HG03432 (cell line): ENCODE data around the gene SND1.
A peak's percentile ranks its signal among the peaks of the same experiment; 100 is the strongest.

Experiments
- ATAC-seq: cut with Tn5 transposase; IDR thresholded peaks from one replicate; pipeline ENCODE4 v1.9.1; 2021; ENCODE audit warnings: mild to moderate bottlenecking, moderate library complexity; ENCODE audit not compliant: unreplicated experiment

Gene SND1

GRCh38 chr7:128120116-128120515, 468.1 kb downstream of the SND1 start:
- no peak for ATAC-seq

- ATAC-seq = no peak
Observed at GRCh38 chr7:128120976-128121490, 469.0 kb downstream of the SND1 start.

- no peak for ATAC-seq
Observed at GRCh38 chr7:128121711-128122530, 469.9 kb downstream of the SND1 start.

DNA sequence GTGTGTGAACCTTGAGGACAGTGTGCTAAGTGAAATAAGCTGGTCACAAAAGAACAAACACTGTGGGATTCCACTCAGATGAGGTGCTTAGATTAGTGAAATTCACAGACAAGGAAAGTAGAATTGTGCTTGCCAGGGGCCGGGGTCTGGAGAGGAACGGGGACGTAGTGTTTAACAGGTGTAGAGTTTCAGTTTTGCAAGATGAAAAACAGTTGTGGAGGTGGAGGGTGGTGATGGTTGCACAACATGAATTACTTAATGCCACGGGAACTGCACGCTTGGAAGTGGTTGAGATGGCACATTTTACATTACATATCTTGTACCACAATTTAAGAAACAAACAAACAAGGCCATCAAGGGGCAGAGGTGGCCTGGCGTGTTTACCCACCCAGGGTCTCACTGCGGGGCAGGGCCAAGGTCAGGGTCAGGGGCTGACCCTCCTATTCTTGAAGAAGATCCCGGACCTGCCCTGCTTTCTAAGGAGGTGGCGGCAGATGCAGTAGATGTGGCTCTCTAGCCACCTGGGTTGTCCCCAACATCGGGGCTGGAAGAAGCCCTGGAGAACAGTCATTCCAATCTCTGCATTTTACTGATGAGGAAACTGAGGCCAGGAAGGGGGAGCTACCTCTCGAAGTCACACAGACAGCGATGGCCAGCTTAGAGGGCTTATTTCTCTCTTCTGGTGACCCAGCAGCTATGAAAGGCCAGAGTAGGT, 470.7 kb downstream of the SND1 start:
- no peak for ATAC-seq

GRCh38 chr7:128123291-128124037, 471.5 kb downstream of the SND1 start:
- ATAC-seq = no peak

- ATAC-seq = no peak
Observed at GRCh38 chr7:128124786-128125185, 472.8 kb downstream of the SND1 start.

DNA sequence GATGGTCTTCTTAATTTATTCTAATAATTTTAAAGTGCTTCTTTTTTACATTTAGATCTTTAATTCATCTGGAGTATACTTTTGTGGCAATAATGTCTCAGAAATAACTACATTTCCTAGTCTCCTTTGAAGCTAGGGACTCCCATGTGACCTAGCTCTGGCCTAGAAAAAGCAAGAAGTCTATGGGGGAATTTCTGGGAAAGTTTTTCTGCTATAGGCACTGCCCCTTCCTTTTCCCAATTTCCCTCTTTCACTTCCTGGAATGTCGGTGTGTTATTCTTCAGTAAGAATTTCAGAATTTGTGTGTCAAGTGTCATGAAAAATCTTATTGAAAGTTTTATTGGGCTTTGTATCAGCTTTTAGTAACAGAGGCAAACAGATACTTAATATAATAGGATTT, 473.8 kb downstream of the SND1 start:
- no peak for ATAC-seq

GRCh38 chr7:128128401-128128800, 476.4 kb downstream of the SND1 start:
- no peak for ATAC-seq

DNA sequence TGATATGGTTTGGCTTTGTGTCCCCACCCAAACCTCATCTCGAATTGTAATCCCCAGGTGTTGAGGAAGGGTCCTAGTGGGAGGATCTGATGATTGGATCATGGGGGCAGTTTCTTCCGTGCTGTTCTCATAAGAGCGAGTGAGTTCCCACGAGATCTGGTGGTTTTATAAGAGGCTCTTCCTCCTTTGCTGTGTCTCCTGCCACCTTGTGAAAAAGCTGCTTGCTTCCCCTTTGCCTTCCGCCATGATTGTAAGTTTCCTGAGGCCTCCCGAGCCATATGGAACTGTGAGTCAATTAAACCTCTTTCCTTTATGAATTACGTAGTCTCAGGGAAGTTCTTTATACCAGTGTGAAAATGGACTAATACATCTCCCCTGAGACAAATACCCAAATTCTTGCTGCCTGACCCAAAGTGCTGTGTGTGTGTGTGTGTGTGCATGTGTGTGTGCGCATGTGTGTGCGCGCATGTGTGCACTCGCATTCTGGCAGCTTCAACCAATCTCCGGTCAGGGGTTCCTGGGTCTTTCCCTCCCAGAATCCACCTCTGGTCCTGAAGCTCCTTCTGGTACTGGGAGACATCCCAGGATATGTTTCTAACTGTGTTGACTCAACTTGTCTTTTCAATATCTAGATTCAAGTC, 477.4 kb downstream of the SND1 start:
- ATAC-seq = no peak

DNA sequence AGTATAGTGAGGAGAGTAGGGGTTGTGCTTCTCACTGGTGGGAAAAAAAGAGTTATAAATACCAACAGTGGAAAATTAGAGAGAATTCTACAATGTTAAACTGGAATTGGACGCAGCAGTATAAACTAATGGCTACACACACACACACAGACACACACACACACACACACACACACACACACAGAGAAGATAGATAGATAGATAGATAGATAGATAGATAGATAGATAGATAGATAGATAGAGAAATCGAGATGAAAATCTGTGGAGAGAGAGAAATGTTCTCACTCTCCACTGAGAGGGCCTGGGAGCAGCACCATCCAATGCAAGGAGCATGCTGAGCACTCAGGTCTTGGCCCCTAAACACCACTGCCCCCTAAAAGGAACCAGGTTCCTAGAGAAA, 479.1 kb downstream of the SND1 start:
- ATAC-seq = no peak

- ATAC-seq = no peak
Observed at GRCh38 chr7:128131731-128132130, 479.7 kb downstream of the SND1 start.

DNA sequence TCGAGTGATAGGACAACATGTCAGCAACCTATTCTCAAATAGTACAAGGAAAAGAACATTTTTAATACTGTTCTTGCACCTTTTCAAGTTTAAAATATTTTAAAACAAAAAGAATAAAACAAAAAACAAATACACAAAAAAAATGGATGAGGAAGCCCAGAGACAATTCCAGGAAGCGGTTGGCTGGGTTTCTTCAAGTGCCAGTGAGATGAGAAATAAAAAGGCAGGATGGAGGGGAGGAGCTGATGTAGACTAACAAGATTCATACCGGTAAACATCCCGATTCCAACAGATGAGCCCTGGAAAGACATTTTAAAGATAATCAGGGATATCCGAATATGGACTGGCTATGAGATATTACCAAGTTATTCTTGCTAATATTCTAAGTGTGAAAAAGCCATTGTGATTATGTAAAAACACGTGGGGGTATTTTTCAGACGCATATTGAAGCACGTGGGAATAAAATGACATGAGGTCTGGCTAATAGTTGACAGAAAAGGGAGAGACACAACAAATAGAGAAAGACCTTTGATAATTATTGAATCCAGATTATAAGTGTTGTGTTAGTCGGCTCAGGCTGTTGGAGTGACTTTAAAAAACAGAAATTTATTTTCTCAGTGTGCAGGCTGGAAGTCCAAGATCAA, 480.6 kb downstream of the SND1 start:
- ATAC-seq = no peak

DNA sequence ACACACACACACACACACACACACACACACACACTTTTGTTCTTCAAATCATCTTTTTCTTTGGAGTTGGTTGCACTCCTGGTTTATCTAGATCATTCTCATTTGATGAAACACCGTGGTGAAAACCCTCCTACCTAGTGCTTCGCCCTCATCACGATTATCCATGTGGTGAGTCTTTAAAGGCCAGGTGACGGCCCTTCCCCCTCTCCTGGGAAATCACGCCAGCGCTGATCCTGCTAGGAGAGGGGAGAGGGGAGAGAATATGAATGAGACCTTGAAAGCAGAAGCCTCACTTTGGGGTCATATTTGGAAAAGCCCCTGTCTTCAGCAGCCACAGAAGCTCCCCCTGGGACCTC, 483.1 kb downstream of the SND1 start:
- no peak for ATAC-seq

- ATAC-seq = peak; percentile 97
Observed at GRCh38 chr7:128135515-128136214, 483.7 kb downstream of the SND1 start.

GRCh38 chr7:128136215-128136597, 484.2 kb downstream of the SND1 start:
- ATAC-seq = no peak

DNA sequence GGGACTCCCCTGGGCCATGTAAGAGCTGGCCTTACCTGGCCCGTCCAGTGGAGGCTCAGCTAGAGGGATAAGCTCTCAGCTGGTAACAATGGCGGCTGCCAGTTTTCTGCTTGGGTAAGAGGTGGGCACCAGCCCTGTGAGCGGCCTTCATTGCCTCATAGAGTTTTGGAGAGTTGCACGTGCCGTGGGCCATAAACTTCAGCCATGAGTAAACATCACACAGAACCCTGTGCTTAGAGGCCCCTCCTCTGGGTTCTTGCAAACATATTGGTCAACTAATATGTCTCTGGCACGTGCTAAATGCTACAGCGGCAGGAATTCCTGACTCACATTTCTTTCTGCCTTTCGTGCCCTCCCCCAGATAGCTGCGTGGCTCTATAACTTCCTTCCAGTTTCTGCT, 485.2 kb downstream of the SND1 start:
- ATAC-seq = no peak

- ATAC-seq = no peak
Observed at GRCh38 chr7:128139406-128139805, 487.4 kb downstream of the SND1 start.

DNA sequence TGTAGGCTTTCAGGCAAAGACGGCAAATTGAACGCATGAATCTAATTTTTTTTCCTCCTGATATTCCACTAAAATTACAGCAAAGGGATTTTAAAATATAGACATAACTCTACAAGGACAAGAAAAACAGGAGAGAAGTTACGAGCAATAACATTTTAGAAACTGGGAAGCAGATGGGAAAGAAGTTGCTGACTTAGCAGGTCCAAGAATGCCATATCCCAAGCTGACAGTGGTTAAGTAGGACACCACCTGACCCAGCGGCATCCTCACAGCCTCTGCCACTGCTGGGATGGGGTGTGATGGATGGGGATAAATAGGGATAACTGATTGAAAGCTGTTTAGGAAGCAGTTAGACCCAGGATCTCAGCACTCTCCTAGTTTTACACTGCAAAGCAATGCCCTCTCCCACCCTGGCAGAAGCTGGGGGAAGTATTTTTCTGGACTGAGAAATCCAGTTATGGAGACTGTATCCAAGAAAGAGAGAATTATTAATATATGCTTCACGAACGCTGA, 489.7 kb downstream of the SND1 start:
- no peak for ATAC-seq
